ENCODE data around the gene SLC22A7. TPM values are rescaled to one million over a fixed set of nuclear protein-coding genes. Genes with fewer than 3 reads are reported as not detected.

Gene SLC22A7
- total RNA-seq, 6 experiments from 2014 or later = not detected

GRCh38 chr6:43274127-43274915 is 23.7 kb upstream of the SLC22A7 start:
- Mint-ChIP-seq H3K36me3 (ENCODE audit: low read depth) (no peaks in the 10 kb centered on the region), H3K9me3 (no peaks in the 10 kb centered on the region), H3K27ac (no peak overlapping the region), H3K27me3 (ENCODE audit: insufficient read depth) (peaks cover 23% of the 10 kb centered on the region), H3K4me1 (ENCODE audit: low read depth) (peaks cover 31% of the 10 kb centered on the region), H3K4me3 (0 out of 2 replicates have a peak overlapping the region, but pooled peaks have one; percentile 42)
- DNase-seq = no peak
- TF ChIP-seq CTCF (IDR thresholded peaks at IDR 0.05) = no peak

GRCh38 chr6:43274916-43275597 is 23.0 kb upstream of the SLC22A7 start:
- peaks cover 23% of the 10 kb centered on the region for H3K27me3 Mint-ChIP-seq (ENCODE audit: insufficient read depth)
- no peaks in the 10 kb centered on the region for H3K9me3 Mint-ChIP-seq
- peaks cover 29% of the 10 kb centered on the region for H3K4me1 Mint-ChIP-seq (ENCODE audit: low read depth)
- no peak for TF ChIP-seq CTCF (IDR thresholded peaks at IDR 0.05)
- H3K36me3 Mint-ChIP-seq (ENCODE audit: low read depth) = no peaks in the 10 kb centered on the region
- no peak for DNase-seq
- no peak overlapping the region for H3K27ac Mint-ChIP-seq
- 0 out of 2 replicates have a peak overlapping the region, but pooled peaks have one; percentile 42 for H3K4me3 Mint-ChIP-seq

- Mint-ChIP-seq H3K36me3 (ENCODE audit: low read depth) (no peaks in the 10 kb centered on the region), H3K9me3 (no peaks in the 10 kb centered on the region), H3K27ac (no peak overlapping the region), H3K27me3 (ENCODE audit: insufficient read depth) (peaks cover 18% of the 10 kb centered on the region), H3K4me1 (ENCODE audit: low read depth) (peaks cover 25% of the 10 kb centered on the region), H3K4me3 (no peak overlapping the region)
- no peak for TF ChIP-seq CTCF (IDR thresholded peaks at IDR 0.05)
- no peak for DNase-seq
These were observed 22.1 kb upstream of the SLC22A7 start for GRCh38 chr6:43275801-43276576.

- TF ChIP-seq CTCF (IDR thresholded peaks at IDR 0.05) = no peak
- no peak for DNase-seq
- Mint-ChIP-seq H3K36me3 (ENCODE audit: low read depth) (no peaks in the 10 kb centered on the region), H3K9me3 (no peaks in the 10 kb centered on the region), H3K27me3 (ENCODE audit: insufficient read depth) (peaks cover 18% of the 10 kb centered on the region), H3K4me3 (no peak overlapping the region), H3K4me1 (ENCODE audit: low read depth) (peaks cover 25% of the 10 kb centered on the region), H3K27ac (no peak overlapping the region)
These were observed 21.3 kb upstream of the SLC22A7 start for GRCh38 chr6:43276577-43277305.

GRCh38 chr6:43277306-43277642 is 20.8 kb upstream of the SLC22A7 start:
- Mint-ChIP-seq H3K27me3 (ENCODE audit: insufficient read depth) (peaks cover 20% of the 10 kb centered on the region), H3K4me3 (no peak overlapping the region), H3K4me1 (ENCODE audit: low read depth) (peaks cover 25% of the 10 kb centered on the region), H3K36me3 (ENCODE audit: low read depth) (no peaks in the 10 kb centered on the region), H3K27ac (no peak overlapping the region), H3K9me3 (no peaks in the 10 kb centered on the region)
- no peak for TF ChIP-seq CTCF (IDR thresholded peaks at IDR 0.05)
- no peak for DNase-seq

All from HFFc6 (cell line).